A549 (cell line): ENCODE measurements around the gene FARP2. TPM values are rescaled to one million over a fixed set of nuclear protein-coding genes. Genes with fewer than 3 reads are reported as not detected.
"Not testable (repeated sequence)": the region's sequence is repeated elsewhere in the genome, so short reads cannot be mapped to it uniquely, and the experiment has no call there.

Experiments used
- ATAC-seq, 2 experiments: fragments of 200-7000 bp in 1 of 2; fragments of >200 bp in 1 of 2; cut with Nextera tagmentation in 1 of 2; cut with Tn5 transposase in 1 of 2; 3 replicates each; pipeline versions ENCODE4 v1.8.0 to v1.9.1; 2018 to 2020; ENCODE audit warnings: mild to moderate bottlenecking in 1 of 2, moderate library complexity in 1 of 2
- CTCF ChIA-PET: fragments of 300-600 bp; sonication (Branson Sonifier 250); formaldehyde crosslinking; extraction: SDS; loops from one replicate; lab custom pipeline; 2021; ENCODE audit warnings: antibody characterized with exemption, inconsistent platforms; lab: Yijun Ruan, JAX
- POLR2A ChIA-PET: fragments of 350-600 bp; formaldehyde crosslinking; extraction: SDS; loops from one replicate; lab custom pipeline; 2021; ENCODE audit warnings: antibody characterized with exemption, inconsistent platforms; lab: Yijun Ruan, JAX
- DNase-seq, 2 experiments: peaks; one replicate each; pipeline versions ENCODE4 v3.0.0 to v3.0.0-alpha.2; 2011 to 2016; ENCODE audit warnings: low read depth in 1 of 2, low spot score in 1 of 2
- FAIRE-seq: peaks from 2 replicates; lab custom pipeline; 2011; peaks lifted over from hg19 to GRCh38; lab: Jason Lieb, UNC
- H3K27ac ChIP-seq, 2 experiments: fragments of >200 bp; sonication (Bioruptor Twin); formaldehyde crosslinking; 3 replicates each; pipeline ENCODE4 v1.5.1; 2016 to 2017
- H3K4me1 ChIP-seq: fragments of >200 bp; sonication (Bioruptor Twin); formaldehyde crosslinking; 3 replicates; pipeline ENCODE4 v1.6.1; 2016
- H3K4me2 ChIP-seq: fragments of >200 bp; sonication (Bioruptor Twin); formaldehyde crosslinking; 3 replicates; pipeline ENCODE4 v1.6.1; 2016
- H3K4me3 ChIP-seq: fragments of >200 bp; sonication (Bioruptor Twin); formaldehyde crosslinking; 3 replicates; pipeline ENCODE4 v1.5.1; 2016
- H3K9me3 ChIP-seq: fragments of >200 bp; sonication (Bioruptor Twin); formaldehyde crosslinking; 3 replicates; pipeline ENCODE4 v1.6.1; 2016
- CBX2 ChIP-seq: fragments of 200-600 bp; sonication (generic); IDR thresholded peaks from 2 replicates; pipeline ENCODE4 v1.6.1; 2016; ENCODE audit warnings: low read depth, mild to moderate bottlenecking, borderline replicate concordance
- CBX8 ChIP-seq: fragments of 200-600 bp; sonication (generic); IDR thresholded peaks from 2 replicates; pipeline ENCODE4 v1.6.1; 2016
- CEBPB ChIP-seq, 2 experiments: fragments of >200 bp in 1 of 2; sonication (Bioruptor Twin) in 1 of 2; formaldehyde crosslinking in 1 of 2; IDR thresholded peaks; 2 replicates each; pipeline ENCODE4 v1.6.1; 2012 to 2016
- EHF ChIP-seq: fragments of 250-450 bp; sonication (Bioruptor Pico); IDR thresholded peaks from 2 replicates; pipeline ENCODE4 v1.5.0; 2020; ENCODE audit warnings: mild to moderate bottlenecking
- EHMT2 ChIP-seq: fragments of 200-600 bp; sonication (generic); IDR thresholded peaks from 2 replicates; pipeline ENCODE4 v1.6.1; 2016; ENCODE audit warnings: antibody characterized with exemption, low read depth, mild to moderate bottlenecking, moderate library complexity
- HOXB13 ChIP-seq: fragments of 250-450 bp; sonication (Bioruptor Pico); IDR thresholded peaks from 2 replicates; pipeline ENCODE4 v1.5.0; 2020; ENCODE audit warnings: low read depth, mild to moderate bottlenecking, moderate library complexity
- JUNB ChIP-seq: fragments of >200 bp; sonication (Bioruptor Twin); formaldehyde crosslinking; IDR thresholded peaks from 2 replicates; pipeline ENCODE4 v1.6.1; 2016
- KDM1A ChIP-seq: fragments of 200-600 bp; sonication (generic); IDR thresholded peaks from 2 replicates; pipeline ENCODE4 v1.6.1; 2016; ENCODE audit warnings: low read depth, mild to moderate bottlenecking
- KDM5A ChIP-seq: fragments of 200-600 bp; sonication (generic); IDR thresholded peaks from 2 replicates; pipeline ENCODE4 v1.6.1; 2016; ENCODE audit warnings: antibody characterized with exemption, mild to moderate bottlenecking
- MAFK ChIP-seq: fragments of 450-650 bp; IDR thresholded peaks from 2 replicates; pipeline ENCODE4 v1.6.1; 2014; ENCODE audit not compliant: partially characterized antibody
- MYC ChIP-seq: IDR thresholded peaks from 2 replicates; pipeline ENCODE4 v1.6.1; 2012; ENCODE audit warnings: mild to moderate bottlenecking, inconsistent platforms, low read length, improper control_type of control experiment, borderline replicate concordance
- NFE2L2 ChIP-seq: fragments of 150-350 bp; conservative IDR thresholded peaks from 2 replicates; pipeline ENCODE4 v1.6.1; 2014; ENCODE audit warnings: low read length
- NPAS2 ChIP-seq: fragments of 250-450 bp; sonication (Bioruptor Pico); IDR thresholded peaks from 2 replicates; pipeline ENCODE4 v1.8.0; 2022; ENCODE audit warnings: mild to moderate bottlenecking, moderate library complexity, borderline replicate concordance
- RAD21 ChIP-seq, 2 experiments: fragments of >200 bp in 1 of 2; sonication (Bioruptor Twin) in 1 of 2; formaldehyde crosslinking in 1 of 2; IDR thresholded peaks in 1 of 2; conservative IDR thresholded peaks in 1 of 2; 2 replicates in 1 of 2; 3 replicates in 1 of 2; pipeline ENCODE4 v1.6.1; 2012 to 2018; ENCODE audit warnings: inconsistent platforms in 1 of 2
- RCOR1 ChIP-seq: fragments of 150-350 bp; IDR thresholded peaks from 2 replicates; pipeline ENCODE4 v1.6.1; 2014; ENCODE audit warnings: antibody characterized with exemption, low read length, low read depth
- ZSCAN20 ChIP-seq: fragments of 250-450 bp; sonication (Bioruptor Pico); IDR thresholded peaks from 2 replicates; pipeline ENCODE4 v1.8.0; 2022; ENCODE audit warnings: mild to moderate bottlenecking, moderate library complexity
- WGBS: methylation state at CpG from one replicate; pipeline ENCODE4 v1.1.6; 2017; ENCODE audit errors: missing lambda C conversion rate; 5-methylcytosine and 5-hydroxymethylcytosine counted together
- polyA plus RNA-seq, 4 experiments: library from polyadenylated mRNA; depleted of rRNA in 3 of 4; stranded (reverse); fragments of >200 nt; fragmentation: RNase III in 1 of 4; extraction: RNeasy Plus Mini Kit Qiagen cat#74134 plus additional on column Dnase treatment in 1 of 4; gene quantifications; 2 replicates in 3 of 4; 3 replicates in 1 of 4; pipeline ENCODE4 v1.2.3, GENCODE V29; 2011 to 2017
- TF ChIP-seq, protein P1 (sequence below): IDR thresholded peaks from 2 replicates; pipeline ENCODE4 v1.6.1; 2012
- TF ChIP-seq, protein P2 (sequence below): IDR thresholded peaks from 2 replicates; pipeline ENCODE4 v1.6.1; 2012
- TF ChIP-seq, protein P3 (sequence below): fragments of 150-350 bp; IDR thresholded peaks from 2 replicates; pipeline ENCODE4 v1.6.1; 2014; ENCODE audit warnings: low read depth, mild to moderate bottlenecking, low read length
- TF ChIP-seq, protein P4 (sequence below): fragments of >200 bp; sonication (Bioruptor Twin); formaldehyde crosslinking; IDR thresholded peaks from 3 replicates; pipeline ENCODE4 v1.6.1; 2016
- TF ChIP-seq, protein P5 (sequence below): fragments of 200-600 bp; sonication (generic); IDR thresholded peaks from 2 replicates; pipeline ENCODE4 v1.6.1; 2016; ENCODE audit warnings: antibody characterized with exemption, mild to moderate bottlenecking, moderate library complexity

FARP2 gene
- polyA plus RNA-seq, 2 of the 4 experiments (the other 2 are of a cell fraction): 17.0 to 29.1 TPM

DNA sequence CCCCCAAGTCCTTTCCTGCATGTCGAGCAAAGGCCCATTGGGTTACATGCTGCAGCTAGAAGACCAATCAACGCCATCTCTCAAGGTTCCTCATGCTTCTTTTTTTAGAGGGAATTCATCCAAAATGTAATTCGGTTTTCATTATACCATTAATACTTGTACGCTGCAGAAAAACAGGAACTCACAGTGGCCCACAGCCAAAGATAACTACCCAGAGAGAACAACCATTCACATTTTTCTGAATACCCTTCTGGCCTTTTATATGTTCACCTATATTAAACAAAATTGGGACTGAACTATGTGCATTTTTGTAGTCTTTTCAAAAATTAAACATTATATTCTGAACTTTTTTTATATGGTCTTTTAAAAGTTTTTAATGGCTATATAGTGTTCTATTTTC is 25.8 kb downstream of the FARP2 start:
- WGBS: 88% methylated on average over 4 of the region's 4 CpGs
- Histone ChIP-seq H3K4me2 (no peak overlapping the region), H3K27ac (no peak overlapping the region), H3K4me1 (no peaks in the 10 kb centered on the region)
- no peak for DNase-seq
- FAIRE-seq: no peak
- POLR2A ChIA-PET: no interaction called here
- TF ChIP-seq CEBPB (IDR thresholded peaks at IDR 0.05): no peak
- TF ChIP-seq ZSCAN20 (CRISPR knock-in tag): no peak
- TF ChIP-seq, protein P1, sequence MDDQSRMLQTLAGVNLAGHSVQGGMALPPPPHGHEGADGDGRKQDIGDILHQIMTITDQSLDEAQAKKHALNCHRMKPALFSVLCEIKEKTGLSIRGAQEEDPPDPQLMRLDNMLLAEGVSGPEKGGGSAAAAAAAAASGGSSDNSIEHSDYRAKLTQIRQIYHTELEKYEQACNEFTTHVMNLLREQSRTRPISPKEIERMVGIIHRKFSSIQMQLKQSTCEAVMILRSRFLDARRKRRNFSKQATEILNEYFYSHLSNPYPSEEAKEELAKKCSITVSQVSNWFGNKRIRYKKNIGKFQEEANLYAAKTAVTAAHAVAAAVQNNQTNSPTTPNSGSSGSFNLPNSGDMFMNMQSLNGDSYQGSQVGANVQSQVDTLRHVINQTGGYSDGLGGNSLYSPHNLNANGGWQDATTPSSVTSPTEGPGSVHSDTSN: no peak
- no peak for TF ChIP-seq CBX2
- no peak for TF ChIP-seq KDM5A
- no peak for TF ChIP-seq EHMT2
- TF ChIP-seq, protein P2, sequence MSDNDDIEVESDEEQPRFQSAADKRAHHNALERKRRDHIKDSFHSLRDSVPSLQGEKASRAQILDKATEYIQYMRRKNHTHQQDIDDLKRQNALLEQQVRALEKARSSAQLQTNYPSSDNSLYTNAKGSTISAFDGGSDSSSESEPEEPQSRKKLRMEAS: no peak
- TF ChIP-seq, all 56 proteins: peak for 0
- no peak for ATAC-seq
- Histone ChIP-seq H3K9me3 (no peaks in the 10 kb centered on the region), H3K4me3 (no peak overlapping the region)
- CTCF ChIA-PET: interaction anchor here (1.5 kb wide), 1 partner anchor 10 kb away, joined by 6 read pairs; no protein-coding TSS in a partner anchor

DNA sequence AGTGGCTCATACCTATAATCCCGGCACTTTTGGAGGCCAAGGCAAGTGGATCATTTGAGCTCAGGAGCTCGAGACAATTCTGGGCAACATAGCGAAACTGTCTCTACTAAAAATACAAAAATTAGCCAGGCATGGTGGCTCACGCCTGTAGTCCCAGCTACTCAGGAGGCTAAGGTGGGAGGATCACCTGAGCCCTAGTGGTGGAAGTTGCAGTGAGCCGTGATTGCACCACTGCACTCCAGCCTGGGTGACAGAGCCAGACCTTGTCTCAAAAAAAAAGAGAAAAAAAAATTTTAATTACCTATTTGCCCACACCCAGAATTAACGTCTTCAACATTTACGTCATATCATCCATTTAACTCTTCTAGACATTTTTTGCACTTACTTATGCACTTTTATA is 29.4 kb downstream of the FARP2 start:
- not testable (repeated sequence) for DNase-seq

DNA sequence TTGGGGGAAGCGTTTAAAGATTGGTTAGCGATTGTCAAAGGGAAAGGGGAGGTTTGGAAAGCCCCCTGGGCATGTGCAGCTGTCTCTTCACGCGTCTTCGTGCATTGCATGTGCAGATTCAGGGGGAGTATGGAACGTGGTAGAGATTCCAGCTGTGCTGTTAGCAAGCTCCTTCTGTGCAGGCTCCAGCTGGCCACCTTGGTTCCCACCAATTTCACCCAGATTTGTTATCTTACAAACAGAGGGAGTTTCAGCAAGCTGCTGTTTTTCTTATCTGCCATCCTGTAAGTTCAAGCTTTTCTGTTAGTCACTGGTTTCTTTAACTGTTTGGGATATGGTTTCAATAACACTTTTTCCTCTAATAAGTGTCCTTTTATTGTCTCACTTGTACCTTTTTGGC is 30.4 kb downstream of the FARP2 start:
- WGBS: over 99% methylated on average over 6 of the region's 6 CpGs

More for the DNA sequence above, 29.4 kb downstream of the FARP2 start:
- H3K4me1 ChIP-seq, FAIRE-seq, H3K27ac ChIP-seq, POLR2A ChIA-PET, H3K4me3 ChIP-seq, ATAC-seq, H3K9me3 ChIP-seq, H3K4me2 ChIP-seq: not testable (repeated sequence)
- CTCF ChIA-PET: interaction anchor here (1.3 kb wide), 1 partner anchor 14 kb away, joined by 5 read pairs; no protein-coding TSS in a partner anchor
- 92% methylated on average over 7 of the region's 7 CpGs for WGBS

More for the DNA sequence above, 30.4 kb downstream of the FARP2 start:
- TF ChIP-seq EHF (CRISPR knock-in tag) (no peak), NPAS2 (no peak), RCOR1 (no peak), HOXB13 (CRISPR knock-in tag) (no peak), CEBPB (IDR thresholded peaks at IDR 0.05) (no peak), JUNB (no peak), MYC (no peak), KDM1A (no peak), CBX8 (no peak), RAD21 (conservative IDR thresholded peaks at IDR 0.05 in 1 of 2, IDR thresholded peaks at IDR 0.05 in 1 of 2) (no peak), MAFK (no peak), NFE2L2 (no peak)
- TF ChIP-seq, protein P2: no peak
- TF ChIP-seq, protein P3, sequence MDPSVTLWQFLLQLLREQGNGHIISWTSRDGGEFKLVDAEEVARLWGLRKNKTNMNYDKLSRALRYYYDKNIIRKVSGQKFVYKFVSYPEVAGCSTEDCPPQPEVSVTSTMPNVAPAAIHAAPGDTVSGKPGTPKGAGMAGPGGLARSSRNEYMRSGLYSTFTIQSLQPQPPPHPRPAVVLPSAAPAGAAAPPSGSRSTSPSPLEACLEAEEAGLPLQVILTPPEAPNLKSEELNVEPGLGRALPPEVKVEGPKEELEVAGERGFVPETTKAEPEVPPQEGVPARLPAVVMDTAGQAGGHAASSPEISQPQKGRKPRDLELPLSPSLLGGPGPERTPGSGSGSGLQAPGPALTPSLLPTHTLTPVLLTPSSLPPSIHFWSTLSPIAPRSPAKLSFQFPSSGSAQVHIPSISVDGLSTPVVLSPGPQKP: no peak
- TF ChIP-seq, protein P4, sequence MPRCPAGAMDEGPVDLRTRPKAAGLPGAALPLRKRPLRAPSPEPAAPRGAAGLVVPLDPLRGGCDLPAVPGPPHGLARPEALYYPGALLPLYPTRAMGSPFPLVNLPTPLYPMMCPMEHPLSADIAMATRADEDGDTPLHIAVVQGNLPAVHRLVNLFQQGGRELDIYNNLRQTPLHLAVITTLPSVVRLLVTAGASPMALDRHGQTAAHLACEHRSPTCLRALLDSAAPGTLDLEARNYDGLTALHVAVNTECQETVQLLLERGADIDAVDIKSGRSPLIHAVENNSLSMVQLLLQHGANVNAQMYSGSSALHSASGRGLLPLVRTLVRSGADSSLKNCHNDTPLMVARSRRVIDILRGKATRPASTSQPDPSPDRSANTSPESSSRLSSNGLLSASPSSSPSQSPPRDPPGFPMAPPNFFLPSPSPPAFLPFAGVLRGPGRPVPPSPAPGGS: no peak
- TF ChIP-seq, protein P5, sequence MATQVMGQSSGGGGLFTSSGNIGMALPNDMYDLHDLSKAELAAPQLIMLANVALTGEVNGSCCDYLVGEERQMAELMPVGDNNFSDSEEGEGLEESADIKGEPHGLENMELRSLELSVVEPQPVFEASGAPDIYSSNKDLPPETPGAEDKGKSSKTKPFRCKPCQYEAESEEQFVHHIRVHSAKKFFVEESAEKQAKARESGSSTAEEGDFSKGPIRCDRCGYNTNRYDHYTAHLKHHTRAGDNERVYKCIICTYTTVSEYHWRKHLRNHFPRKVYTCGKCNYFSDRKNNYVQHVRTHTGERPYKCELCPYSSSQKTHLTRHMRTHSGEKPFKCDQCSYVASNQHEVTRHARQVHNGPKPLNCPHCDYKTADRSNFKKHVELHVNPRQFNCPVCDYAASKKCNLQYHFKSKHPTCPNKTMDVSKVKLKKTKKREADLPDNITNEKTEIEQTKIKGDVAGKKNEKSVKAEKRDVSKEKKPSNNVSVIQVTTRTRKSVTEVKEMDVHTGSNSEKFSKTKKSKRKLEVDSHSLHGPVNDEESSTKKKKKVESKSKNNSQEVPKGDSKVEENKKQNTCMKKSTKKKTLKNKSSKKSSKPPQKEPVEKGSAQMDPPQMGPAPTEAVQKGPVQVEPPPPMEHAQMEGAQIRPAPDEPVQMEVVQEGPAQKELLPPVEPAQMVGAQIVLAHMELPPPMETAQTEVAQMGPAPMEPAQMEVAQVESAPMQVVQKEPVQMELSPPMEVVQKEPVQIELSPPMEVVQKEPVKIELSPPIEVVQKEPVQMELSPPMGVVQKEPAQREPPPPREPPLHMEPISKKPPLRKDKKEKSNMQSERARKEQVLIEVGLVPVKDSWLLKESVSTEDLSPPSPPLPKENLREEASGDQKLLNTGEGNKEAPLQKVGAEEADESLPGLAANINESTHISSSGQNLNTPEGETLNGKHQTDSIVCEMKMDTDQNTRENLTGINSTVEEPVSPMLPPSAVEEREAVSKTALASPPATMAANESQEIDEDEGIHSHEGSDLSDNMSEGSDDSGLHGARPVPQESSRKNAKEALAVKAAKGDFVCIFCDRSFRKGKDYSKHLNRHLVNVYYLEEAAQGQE: no peak
- TF ChIP-seq, all 56 proteins: peak for 0
- Histone ChIP-seq H3K4me2 (no peak overlapping the region), H3K9me3 (no peaks in the 10 kb centered on the region), H3K4me3 (no peak overlapping the region), H3K27ac (no peak overlapping the region), H3K4me1 (no peaks in the 10 kb centered on the region)
- POLR2A ChIA-PET: no interaction called here
- no peak for ATAC-seq
- no peak for FAIRE-seq
- no peak for DNase-seq
- CTCF ChIA-PET: no interaction called here
